Fibroblast of skin of left biceps (primary cell): Measurements from ENCODE around the gene GLI3.

Experiments
- DNase-seq, 2 experiments: peaks; one replicate each; pipeline ENCODE4 v3.0.0-alpha.2; 2013; ENCODE audit warnings: low read depth in 2 of 2

The GLI3 gene

DNA sequence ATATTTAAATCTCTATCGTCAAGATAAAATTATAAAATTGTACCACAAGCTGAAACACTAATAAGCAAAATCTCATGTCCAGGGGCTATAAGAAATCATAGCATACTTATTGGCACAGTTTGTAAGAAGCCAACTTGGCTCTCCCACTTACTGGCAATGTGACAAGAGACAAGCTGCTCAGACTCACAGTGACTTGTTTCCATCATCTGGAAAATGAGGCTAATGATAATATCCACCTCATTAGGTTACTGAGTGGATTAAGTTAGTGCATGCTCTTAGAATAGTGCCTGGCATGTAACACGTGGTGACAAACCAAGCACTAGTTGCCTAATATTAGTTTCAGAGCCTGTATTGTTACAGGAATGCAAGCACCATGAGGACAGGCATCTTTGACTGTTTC, 234.4 kb downstream of the GLI3 start:
- DNase-seq, result no peak

DNA sequence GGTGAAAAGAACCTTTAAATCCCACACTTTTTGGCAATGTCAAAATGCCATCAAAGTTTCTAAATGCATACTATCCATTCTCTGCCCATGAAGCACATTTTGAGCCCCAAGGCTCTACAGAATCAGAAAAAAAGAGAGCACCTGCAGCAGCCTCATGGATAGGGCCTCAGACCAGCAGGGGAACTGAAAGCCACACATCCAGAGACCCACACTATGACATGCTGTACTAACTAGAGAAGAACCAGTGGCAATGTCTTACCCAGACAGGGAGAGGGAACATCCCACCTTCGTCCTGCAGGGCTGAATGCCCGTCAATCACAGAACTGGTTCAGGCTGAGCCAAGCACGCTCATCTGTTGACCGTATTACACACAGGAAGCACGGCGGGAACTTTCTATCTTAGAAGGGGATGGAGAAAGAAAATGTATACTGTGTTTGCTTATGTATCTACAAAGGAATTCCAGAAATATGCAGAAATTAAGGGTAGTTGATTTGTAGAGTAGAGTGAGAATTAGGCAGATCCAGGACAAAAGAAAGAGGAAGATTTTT, 237.2 kb downstream of the GLI3 start:
- no peak for DNase-seq

DNA sequence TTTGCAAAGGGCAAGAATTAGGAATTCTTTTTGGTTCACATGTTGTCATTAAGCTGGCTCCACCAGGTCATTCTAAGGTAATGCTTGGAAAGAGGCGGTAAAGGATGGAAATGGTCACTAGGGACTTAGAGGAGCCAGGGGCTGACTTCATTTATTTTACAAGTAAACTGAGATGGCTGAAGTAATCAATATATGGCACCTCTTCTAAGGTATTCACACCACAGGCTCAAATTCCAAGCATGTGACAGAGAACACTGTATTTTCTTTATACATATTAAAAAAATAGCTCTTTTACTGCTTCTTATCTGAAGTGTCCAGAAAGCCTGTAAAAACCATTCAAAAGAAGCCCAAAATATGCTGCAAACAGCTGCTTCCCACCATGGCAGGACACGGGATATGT, 239.0 kb downstream of the GLI3 start:
- DNase-seq, result no peak

DNA sequence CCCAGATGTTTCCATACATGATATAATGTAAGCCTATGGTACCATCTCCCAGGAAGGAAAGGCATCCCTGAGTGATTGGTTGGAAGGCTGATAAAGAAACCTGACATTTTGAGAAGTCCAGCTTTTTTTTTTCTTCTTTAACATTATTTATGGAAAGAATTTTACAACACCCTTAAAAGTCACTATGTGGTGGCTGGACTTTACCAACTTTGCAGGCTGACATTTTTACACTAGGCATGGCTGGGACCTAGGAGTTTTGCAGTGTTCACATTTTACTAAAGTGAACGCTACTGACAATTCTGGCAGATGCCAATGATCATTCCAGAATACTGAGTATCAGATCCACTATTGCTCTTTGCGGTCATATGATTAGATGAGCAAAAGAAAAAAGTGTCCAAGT, 239.9 kb downstream of the GLI3 start:
- DNase-seq, result no peak

DNA sequence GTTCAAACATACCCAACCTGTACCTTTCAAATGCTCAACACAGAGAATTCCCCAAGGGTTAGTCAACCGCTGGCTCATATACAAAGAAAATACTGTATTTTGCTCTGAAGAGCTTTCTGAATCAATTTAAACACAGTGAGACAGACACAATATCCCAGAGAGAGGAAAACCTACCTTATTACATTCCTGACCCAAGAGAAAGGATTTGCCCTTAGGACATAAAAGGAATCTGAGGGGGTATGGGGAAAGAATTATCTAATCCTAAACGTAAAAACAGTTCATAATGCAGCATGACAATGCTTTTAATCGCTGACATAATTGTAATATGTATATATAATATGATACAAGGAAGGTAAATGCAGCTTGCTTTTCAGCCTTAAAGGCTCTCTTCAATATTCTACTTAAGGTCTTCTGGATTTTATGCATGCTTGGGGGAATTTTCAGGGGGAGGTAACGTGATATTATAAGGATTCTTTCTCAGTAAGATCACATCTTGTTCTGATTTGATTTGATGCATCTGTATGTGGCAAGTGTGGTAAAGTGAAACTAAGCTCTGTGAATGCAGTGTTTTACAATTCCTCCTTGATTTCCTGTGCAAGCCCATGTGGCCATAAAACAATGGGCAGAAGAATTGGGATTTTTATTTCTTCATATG, 240.5 kb downstream of the GLI3 start:
- DNase-seq, result peak; percentile 80 to 82

DNA sequence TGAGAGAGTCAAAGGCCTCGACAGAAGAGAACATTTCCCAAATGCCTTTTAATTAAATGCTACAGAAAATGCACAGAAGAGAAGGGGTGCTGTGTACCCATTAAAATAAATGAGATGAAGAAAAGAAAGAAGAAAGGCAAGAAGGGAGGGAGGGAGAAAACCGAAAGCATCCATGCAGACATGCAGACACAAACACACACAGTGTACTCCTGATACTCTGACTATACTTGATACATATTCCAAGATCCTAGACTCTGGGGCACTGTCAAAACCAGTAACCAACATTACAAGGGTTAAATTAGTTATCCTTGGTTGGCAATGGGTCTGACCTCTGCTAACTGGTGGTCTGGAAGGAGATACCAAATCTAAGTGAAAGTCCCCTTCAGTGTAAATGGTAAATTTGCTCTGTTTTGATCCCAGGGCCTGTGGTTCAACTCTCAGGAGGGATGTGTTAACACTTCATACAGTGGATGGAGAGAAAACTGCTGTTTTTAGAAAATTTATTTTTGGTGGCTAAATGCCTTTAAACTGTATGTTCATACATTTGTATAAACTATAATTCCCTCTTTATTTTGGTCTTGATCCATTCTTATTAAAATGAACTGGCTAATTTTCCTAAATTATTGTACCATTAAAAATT, 241.3 kb downstream of the GLI3 start:
- DNase-seq, result no peak

DNA sequence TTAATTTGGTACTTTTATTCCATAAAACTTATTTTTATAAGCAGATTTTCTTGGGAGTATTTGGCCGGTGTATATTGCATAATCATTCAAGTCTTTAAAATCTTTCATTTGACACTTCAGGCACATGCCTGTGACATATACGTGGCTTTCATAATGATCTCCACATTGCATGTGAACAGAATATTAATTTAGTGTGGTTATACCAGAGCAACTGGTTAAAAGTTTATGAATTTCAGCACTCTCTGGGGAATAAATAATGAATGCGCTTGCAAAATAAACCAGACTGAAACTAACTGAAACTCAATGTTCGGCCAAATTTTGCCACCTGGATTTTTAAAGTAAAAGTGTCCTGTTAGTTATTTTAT, 242.3 kb downstream of the GLI3 start:
- DNase-seq, result peak; percentile 93 to 95

DNA sequence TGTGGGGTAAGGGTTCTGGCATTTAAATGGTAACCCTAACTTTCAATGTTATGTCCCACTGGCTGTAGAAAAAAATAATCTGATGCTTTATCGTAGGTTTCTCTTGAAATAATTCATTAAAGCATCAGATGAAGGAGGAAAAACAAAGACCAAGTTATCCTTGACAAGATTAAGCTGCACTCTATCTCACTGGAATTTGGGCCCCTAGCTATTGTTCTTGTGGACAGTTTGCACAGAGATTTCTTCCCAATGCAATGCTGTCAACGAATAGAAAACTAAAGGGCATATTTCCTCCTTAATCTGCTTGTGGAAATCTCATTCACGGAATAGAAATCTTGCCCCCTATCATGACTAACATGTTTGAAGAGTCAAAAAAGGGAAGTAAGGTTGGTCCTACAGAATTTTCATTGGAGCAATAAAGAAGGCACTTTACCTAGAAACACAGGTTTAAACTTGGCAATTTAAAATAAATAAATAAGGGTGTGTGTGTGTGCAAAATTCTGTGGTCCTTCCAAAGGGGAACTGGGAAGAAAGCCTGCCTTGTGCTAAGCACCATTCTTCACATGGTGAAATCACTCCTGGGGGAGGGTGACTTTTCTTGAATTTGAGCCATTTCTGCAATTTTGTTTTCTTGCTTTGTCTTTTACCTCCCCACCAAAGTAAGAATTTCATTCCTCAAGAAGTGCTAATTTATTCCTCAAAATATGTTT, 242.8 kb downstream of the GLI3 start:
- DNase-seq, result no peak

DNA sequence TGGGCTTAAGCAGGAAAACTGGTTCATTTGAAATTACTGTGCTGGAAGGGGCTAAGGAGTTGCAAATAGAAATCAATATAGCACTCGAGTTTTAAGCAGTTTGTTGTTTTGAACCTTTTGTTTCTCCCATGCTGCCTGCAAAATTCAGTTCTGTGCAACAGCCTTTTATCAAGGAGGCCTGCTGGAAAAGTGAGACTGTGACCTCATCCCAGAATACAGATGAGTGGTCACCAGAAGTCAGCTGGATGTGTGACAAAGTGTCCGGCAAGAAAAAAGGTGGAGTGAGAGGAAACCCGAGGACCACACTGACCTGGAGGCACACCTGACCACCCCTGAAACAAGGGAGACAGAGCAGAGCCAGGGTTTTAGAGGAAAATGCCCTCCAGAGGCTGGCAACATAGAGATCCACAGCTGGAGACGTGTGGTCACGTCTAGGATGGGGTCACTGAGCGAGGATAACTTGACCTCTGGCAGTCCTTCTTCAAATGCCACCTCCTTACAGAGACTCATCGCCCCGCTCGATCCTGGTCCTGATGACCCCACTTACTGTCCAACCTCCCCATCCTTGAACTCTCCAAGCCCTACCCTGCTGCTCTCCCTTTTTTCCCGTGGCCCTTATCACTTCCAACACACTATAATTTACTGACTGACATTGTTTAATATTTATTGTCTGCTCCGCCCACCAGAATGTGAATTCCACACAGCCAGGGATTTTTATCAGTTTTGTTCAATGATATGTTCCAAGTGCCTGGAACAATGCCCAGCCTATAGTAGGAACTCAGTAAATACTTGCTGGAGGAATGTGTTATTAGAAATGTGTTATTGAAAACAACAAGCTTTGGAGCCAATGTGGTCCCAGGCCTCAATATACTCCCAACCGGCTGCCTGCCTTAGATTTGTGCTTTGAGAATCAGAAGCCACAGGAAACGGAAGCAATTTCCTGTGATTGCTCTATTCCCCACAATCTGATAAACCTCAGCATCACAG, 243.8 kb downstream of the GLI3 start:
- peak; percentile 91 to 93 for DNase-seq

DNA sequence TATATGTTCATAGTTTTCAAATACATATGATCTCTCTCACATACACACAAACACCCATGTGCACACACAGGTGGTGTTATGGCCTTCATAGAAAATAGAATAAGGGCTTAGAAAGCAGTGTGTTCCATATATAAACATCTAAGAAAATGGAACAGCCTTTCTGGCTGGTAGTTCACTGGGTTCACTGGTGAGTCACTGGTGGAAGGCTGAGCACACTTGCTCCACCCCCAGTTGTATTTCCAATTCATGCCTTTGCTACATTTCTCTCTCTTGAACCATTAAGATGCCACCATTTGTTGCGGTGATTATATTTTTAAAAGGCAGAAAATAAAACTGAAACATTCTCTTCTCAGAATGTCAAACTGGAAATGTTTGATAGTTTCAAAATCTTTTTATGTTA, 252.1 kb downstream of the GLI3 start:
- no peak for DNase-seq

DNA sequence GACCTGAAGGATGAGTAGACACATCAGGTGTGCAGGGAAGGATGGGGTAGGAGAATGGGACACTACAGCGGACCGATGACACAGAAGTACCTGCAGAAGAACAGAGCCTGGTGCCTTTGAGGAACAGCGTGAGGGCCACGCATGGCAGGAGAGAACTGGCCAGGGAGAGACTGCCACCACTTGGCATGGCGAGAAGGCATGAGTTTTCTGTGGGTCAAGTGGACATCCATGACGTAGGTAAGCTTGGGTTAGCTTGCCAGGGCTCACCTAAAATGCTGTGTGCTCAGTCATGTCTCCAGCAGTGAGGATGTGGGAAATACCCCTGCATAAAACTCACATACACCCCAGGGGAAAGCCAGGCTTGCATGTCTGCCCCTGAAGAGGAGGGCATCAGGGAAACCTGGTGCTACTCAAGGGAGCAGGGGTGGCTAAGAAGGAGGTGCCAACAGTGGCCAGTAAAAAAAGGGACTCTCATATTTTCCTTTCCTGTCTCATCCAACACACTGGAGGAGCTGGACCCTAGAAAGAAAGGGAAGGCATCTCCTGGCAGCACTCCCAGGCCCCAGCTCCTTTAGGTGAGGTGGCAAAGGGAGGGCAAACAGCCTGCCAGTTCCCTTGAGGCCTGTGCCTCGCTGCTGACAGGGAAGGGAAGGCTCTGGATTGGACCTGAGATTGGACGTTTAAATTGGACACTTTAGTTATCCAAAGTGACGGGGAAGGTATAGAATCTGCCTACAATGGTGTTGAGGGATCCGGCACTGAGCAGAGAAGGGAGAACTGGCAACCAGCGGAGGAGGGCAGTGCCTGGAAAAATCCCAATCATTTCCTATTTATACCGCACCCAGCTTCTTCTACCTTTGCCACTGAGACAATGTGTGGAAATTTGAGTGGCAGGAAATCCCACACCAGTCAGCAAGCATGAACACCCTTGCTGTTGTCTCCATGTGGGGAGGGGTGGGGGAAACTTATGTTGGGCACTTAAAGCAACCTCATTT, 255.7 kb downstream of the GLI3 start:
- DNase-seq, result no peak

DNA sequence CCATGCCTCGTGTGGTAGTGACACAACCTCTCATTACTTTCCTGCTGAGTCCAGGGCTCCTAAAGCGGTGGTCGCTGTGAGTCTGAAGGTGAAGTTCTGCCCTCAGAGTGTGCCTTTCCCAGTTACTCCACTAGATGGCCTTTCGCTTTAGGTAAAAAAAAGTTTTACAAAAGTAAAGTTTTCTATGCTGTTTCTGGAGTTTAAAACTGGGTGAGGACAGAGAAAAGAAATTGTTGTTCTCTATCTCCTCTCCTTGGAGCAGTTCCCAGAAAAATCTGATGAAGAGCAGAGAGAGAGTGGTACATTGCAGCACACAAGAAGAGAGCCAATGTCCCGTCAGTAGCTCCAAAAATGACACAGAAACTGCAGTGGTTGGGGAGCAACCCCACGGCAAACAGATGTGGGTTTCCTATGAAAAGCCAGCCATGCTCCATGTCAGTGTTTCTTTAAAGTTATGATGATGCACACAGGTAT, 257.1 kb downstream of the GLI3 start:
- peak in 1 of 2 experiments; percentile 60 for DNase-seq

DNA sequence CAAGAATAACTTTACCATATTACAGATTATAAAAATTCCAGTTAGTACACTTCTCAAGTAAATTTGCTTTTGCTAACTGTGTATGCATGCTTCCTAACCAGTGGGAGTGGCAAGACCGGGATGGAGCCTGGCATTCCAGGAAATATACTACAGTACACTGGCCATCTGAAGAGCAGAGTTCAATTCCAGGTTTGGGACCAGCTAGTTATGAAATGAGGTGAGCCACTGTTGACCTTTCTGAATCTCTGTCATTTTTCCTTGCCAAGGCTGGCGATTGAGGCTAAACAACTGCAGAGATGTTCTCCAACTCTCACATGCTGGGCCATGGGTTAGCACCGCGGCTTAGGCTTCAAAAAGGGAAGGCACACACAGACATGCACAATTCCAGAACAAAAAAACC, 258.2 kb downstream of the GLI3 start:
- DNase-seq, result no peak

DNA sequence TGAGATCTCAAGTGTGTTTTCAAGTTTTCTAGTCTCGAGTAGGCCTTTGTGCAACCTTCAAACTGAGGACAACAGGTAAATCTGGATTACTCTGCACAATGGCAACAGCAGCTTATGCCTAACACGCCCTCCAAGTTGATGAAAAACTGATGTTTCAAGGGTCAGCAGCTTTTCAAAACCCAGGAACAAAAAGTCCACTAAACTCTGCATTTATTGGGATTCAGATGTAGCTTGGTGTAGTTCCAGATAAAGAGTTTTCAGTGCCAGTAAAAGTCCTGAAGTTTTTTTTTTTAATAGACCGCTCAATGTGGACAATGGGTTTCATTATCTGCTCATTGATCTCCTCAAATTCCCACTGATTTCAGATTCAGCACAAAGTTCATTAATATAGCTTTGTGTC, 259.3 kb downstream of the GLI3 start:
- no peak for DNase-seq

DNA sequence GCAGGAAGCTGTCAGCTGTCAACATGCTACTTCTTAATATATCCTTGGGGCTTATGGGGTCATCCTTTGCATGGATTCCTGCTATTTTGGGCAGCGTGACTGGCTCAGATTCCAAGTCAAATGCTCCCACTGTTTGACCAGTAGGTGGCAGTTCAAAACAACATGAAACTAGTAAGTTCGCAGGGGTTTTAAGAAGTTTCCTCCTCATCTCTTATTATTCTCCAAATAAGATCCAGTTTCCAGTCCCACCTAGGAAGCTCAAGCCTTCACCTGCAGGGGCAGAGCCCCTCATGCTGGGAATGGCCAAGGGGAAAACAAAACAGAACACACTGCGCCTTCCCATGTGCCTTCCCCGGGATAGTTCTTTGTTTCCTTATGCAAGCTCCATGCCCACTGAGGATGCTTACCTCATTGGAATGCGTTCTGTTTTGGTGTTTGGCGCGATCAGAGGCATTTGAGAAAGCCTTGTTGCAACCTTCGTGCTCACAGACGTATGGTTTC, 259.8 kb downstream of the GLI3 start:
- peak in 1 of 2 experiments; percentile 41 for DNase-seq

DNA sequence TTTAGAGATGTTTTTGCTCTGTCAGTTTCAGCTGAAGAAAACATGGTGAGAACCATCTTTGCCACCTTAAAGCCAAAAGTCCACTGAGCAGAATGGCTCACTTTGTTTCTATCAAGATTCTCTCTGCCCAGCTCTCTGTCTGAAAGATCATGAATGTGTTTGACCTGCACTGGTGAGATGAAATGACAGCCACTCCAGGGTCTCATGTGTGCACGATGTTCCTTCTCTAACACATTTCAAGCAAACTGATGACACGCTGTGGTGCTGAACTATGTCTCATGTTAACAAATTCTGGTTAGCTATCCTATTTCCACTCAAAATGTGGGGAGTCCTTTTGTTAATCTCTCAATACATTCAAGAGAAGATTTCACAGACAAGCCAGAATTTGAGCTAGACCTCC, 260.6 kb downstream of the GLI3 start:
- DNase-seq, result no peak

DNA sequence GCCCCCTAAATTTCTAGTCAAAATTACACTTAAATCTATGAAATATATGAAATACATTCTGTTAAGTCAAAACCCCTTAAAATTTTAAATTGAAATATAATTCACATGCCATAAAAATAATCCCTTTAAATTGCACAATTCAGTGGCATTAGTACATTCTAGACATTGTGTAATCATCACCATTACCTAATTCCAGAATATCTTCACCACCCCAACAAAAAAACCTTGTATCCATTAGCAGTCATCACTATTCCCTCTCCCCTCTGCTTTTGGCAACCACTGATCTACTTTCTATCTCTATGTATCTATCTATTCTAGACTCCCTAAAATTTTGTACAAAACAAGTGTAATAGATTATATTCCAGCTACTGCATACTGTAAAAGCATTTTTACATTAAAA, 261.2 kb downstream of the GLI3 start:
- no peak for DNase-seq

DNA sequence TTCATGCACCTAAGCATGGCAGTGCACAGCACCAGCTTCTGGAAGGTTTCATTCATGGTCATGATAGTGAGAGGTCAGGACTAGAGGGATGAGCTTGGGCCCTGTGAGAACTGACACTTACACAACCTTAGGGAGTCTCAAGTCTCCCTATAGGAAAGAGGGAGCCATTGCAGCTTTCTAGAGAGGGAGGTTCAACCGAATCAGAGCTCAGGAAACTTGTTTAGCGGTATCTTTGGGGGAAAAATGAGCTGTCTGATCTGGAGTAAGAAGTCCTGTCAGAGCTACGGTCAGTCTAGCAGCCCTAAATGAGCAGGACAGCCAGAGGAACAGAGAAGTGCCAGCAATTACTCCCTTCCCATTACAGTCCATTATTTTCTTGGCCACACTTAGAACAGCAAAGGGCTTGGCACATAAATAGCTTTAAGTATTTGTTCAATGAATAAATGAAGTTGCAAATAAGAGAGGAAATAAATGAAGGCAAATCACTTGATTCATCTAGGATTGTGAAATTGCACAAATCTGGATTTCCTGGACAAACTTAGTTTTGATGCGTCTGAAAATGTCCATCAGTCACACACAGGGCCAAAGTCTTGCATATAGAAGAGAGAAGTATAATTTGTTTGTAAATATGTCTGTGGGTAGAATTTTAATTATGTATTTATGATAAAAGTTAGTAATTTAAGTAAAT, 262.0 kb downstream of the GLI3 start:
- DNase-seq, result no peak

DNA sequence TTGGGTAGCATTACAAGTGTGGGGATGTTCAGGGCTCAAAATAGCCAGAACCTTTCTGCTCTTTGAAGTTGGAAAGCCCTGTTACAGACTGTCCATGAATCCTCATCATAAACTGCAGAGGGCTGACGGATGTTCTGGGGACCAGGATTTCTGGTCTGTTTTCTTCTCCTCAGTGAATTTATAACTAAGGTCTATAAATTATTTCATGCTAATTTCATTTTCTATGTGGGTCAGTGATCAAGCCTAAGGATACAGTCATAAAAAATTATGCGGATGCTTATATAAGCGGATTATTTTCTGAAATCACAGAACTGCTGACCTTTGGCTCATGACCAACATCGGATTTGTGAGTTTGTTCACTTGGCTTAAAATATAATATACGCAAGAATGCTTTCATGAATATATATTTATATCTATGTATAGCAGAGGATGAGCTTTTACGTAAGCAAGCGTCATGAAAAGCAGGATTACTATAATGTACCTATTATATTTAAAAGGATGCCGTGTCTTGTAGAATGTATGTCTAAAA, 263.7 kb downstream of the GLI3 start:
- no peak for DNase-seq
